Activated CD8-positive, alpha-beta memory T cell treated with anti-CD3 and anti-CD28 coated beads for 1 hour (primary cell): Measurements from ENCODE around the gene NDRG2.
"Not testable (repeated sequence)": the region's sequence is repeated elsewhere in the genome, so short reads cannot be mapped to it uniquely, and the experiment has no call there.

Experiments used
- DNase-seq, 2 donors: peaks; one replicate each; pipeline ENCODE4 v3.0.0-alpha.2; 2020; ENCODE audit warnings: low read depth in 1 of 2; ENCODE audit errors: extremely low read depth in 1 of 2

NDRG2 gene

GRCh38 chr14:21056520-21057163 lies 31.8 kb upstream of the NDRG2 start:
- no peak for DNase-seq

- DNase-seq: no peak
Observed at GRCh38 chr14:21055432-21056117, 30.7 kb upstream of the NDRG2 start.

GRCh38 chr14:21054768-21055145 lies 29.9 kb upstream of the NDRG2 start:
- DNase-seq: no peak

GRCh38 chr14:21054123-21054767 lies 29.4 kb upstream of the NDRG2 start:
- DNase-seq: no peak

GRCh38 chr14:21053184-21054122 lies 28.6 kb upstream of the NDRG2 start:
- no peak for DNase-seq

GRCh38 chr14:21050597-21050996 lies 25.7 kb upstream of the NDRG2 start:
- no peak for DNase-seq

- DNase-seq: no peak
Observed at GRCh38 chr14:21049271-21049673, 24.4 kb upstream of the NDRG2 start.

GRCh38 chr14:21048638-21049037 lies 23.8 kb upstream of the NDRG2 start:
- no peak for DNase-seq

GRCh38 chr14:21047378-21047781 lies 22.5 kb upstream of the NDRG2 start:
- DNase-seq: no peak

- DNase-seq: no peak
Observed at GRCh38 chr14:21043974-21044618, 19.2 kb upstream of the NDRG2 start.

- DNase-seq: no peak
Observed at GRCh38 chr14:21043387-21043973, 18.6 kb upstream of the NDRG2 start.

- no peak for DNase-seq
Observed at GRCh38 chr14:21042918-21043317, 18.1 kb upstream of the NDRG2 start.

GRCh38 chr14:21041676-21042433 lies 17.0 kb upstream of the NDRG2 start, which contains the start of gene RNASE7:
Gene RNASE7 (plus strand): TSS chr14:21042362. CDS start chr14:21042993, 631 bp downstream.
- DNase-seq: no peak

- DNase-seq: not testable (repeated sequence)
Observed at GRCh38 chr14:21040941-21041340, 16.1 kb upstream of the NDRG2 start.

GRCh38 chr14:21040370-21040925 lies 15.6 kb upstream of the NDRG2 start:
- DNase-seq: no peak

GRCh38 chr14:21039585-21040369 lies 14.9 kb upstream of the NDRG2 start:
- no peak for DNase-seq

- DNase-seq: no peak
Observed at GRCh38 chr14:21038441-21039422, 13.9 kb upstream of the NDRG2 start.
